Vagina (tissue), 2 donors: ENCODE data around the gene MOB3A. TPM values are rescaled to one million over a fixed set of nuclear protein-coding genes. Genes with fewer than 3 reads are reported as not detected.
"Not testable (repeated sequence)": the region's sequence is repeated elsewhere in the genome, so short reads cannot be mapped to it uniquely, and the experiment has no call there.

ENCODE experiments used
- DNase-seq, 2 donors: peaks; one replicate each; pipeline ENCODE4 v3.0.0-alpha.2; 2017; ENCODE audit errors: extremely low spot score in 2 of 2
- H3K27ac ChIP-seq: fragments of 200-600 bp; sonication (generic); one replicate; pipeline ENCODE4 v1.5.1; 2019
- H3K27me3 ChIP-seq: fragments of 200-600 bp; sonication (generic); one replicate; pipeline ENCODE4 v1.5.1; 2019
- H3K36me3 ChIP-seq, 2 donors: fragments of 200-600 bp; sonication (generic); one replicate each; pipeline ENCODE4 v1.5.1; 2017 to 2019
- H3K4me1 ChIP-seq: fragments of 200-600 bp; sonication (generic); one replicate; pipeline ENCODE4 v1.5.1; 2019
- H3K4me3 ChIP-seq, 2 donors: fragments of 200-600 bp; sonication (generic); 1 replicate in 1 of 2; 2 replicates in 1 of 2; pipeline ENCODE4 v1.5.1; 2016 to 2019
- H3K9me3 ChIP-seq: fragments of 200-600 bp; sonication (generic); one replicate; pipeline ENCODE4 v1.5.1; 2019
- POLR2A ChIP-seq, 2 donors: fragments of 450-650 bp; IDR thresholded peaks; one replicate each; pipeline ENCODE4 v1.6.1; 2017; ENCODE audit warnings: antibody characterized with exemption in 2 of 2, mild to moderate bottlenecking in 2 of 2, moderate library complexity in 2 of 2
- POLR2AphosphoS5 ChIP-seq, 2 donors: sonication (generic); formaldehyde crosslinking; IDR thresholded peaks; one replicate each; pipeline ENCODE4 v1.9.0; 2017; ENCODE audit warnings: antibody characterized with exemption in 2 of 2, mild to moderate bottlenecking in 2 of 2, low read depth in 1 of 2; ENCODE audit not compliant: insufficient read depth in 1 of 2
- intact Hi-C: fragments of 100-400 bp; cut with DNase I; formaldehyde crosslinking; loops from one replicate; pipeline ENCODE4 v1.15.1; 2023
- total RNA-seq: library from RNA; depleted of rRNA; stranded (reverse); fragments of >200 nt; gene quantifications from one replicate; pipeline ENCODE4 v1.2.3, GENCODE V29; 2016
- TF ChIP-seq, protein P1 (sequence below), 3 experiments: fragments of 450-650 bp in 2 of 3; fragments of 200-600 bp in 1 of 3; sonication (generic) in 1 of 3; IDR thresholded peaks; one replicate each; pipeline ENCODE4 v1.5.1; 2017 to 2019; ENCODE audit warnings: antibody characterized with exemption in 3 of 3, mild to moderate bottlenecking in 2 of 3, moderate library complexity in 2 of 3

The MOB3A gene
- total RNA-seq, 1 donor from 2014 or later: 50.6 TPM

DNA sequence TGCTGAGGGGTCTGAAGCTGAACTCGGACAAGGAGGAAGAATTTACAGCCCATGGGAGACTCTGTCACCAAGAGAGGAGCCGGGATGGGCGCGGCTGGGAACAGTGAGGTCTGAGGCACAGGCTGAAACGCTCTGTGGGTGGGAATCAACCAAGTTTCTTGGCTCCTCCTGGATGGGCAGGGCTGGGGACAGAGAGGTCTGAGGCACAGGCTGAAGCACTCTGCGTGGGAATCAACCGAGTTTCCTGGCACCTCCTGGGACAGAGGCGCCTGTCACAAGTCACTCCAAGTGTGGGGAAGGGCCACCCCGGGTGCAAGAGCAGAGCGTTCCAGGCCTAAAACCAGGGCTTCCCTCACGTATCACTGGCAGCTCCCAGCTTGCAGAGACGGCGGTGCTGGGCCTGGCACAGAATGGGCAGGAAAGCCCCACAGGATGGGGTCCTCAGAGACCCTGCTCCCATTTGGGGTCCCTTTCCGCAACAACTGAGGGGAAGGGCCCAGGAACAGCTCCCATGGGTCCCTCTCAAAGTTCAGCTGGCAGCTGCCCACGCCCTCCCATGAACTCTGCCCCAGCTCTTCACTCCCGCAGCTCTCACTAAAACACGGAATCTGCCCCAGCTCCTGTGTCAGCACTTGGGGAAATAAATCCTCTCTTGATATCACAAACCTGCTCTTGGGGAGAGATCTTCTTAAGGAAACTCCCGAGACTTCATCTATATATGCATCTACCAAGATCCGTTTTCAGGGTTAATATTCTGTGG is 36.8 kb upstream of the MOB3A start:
- Histone ChIP-seq H3K9me3 (no peaks in the 10 kb centered on the region), H3K4me1 (no peaks in the 10 kb centered on the region), H3K27ac (no peak overlapping the region), H3K27me3 (no peaks in the 10 kb centered on the region), H3K4me3 (no peak overlapping the region), H3K36me3 (peaks cover 0 to 70% of the 10 kb centered on the region in 2 donors)
- DNase-seq: no peak
- TF ChIP-seq, protein P1, sequence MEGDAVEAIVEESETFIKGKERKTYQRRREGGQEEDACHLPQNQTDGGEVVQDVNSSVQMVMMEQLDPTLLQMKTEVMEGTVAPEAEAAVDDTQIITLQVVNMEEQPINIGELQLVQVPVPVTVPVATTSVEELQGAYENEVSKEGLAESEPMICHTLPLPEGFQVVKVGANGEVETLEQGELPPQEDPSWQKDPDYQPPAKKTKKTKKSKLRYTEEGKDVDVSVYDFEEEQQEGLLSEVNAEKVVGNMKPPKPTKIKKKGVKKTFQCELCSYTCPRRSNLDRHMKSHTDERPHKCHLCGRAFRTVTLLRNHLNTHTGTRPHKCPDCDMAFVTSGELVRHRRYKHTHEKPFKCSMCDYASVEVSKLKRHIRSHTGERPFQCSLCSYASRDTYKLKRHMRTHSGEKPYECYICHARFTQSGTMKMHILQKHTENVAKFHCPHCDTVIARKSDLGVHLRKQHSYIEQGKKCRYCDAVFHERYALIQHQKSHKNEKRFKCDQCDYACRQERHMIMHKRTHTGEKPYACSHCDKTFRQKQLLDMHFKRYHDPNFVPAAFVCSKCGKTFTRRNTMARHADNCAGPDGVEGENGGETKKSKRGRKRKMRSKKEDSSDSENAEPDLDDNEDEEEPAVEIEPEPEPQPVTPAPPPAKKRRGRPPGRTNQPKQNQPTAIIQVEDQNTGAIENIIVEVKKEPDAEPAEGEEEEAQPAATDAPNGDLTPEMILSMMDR (IDR thresholded peaks at IDR 0.05): no peak
- TF ChIP-seq POLR2A (IDR thresholded peaks at IDR 0.05) (no peak), POLR2AphosphoS5 (IDR thresholded peaks at IDR 0.05; ENCODE audit: insufficient read depth in 1 of 2, low read depth in 1 of 2) (no peak)
- intact Hi-C loops: no loop called here

DNA sequence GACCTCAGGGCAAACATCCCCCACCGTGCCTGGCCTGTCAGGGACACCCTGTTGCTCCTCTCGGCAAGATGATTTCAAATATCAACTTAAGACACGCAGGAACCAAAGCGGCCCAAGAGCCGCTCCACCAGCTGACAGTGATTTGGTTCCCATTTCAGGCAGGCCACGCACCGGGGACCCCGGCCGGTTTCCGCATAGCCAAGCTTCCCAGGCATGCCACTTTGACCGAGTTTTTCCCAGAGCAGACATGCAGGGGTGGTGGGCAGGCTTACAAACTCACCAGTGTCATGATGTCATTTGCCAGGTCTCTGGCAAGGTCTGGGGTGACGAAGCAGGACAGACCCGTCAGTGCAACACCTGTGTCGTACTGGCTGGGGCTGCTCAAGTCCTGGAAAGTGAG is 36.1 kb upstream of the MOB3A start:
- intact Hi-C loops: no loop called here
- DNase-seq: no peak
- H3K9me3 ChIP-seq: no peaks in the 10 kb centered on the region
- H3K27me3 ChIP-seq: no peaks in the 10 kb centered on the region
- no peak overlapping the region for H3K4me3 ChIP-seq
- peaks cover 0 to 70% of the 10 kb centered on the region in 2 donors for H3K36me3 ChIP-seq
- TF ChIP-seq POLR2AphosphoS5 (IDR thresholded peaks at IDR 0.05; ENCODE audit: insufficient read depth in 1 of 2, low read depth in 1 of 2) (no peak), POLR2A (IDR thresholded peaks at IDR 0.05) (no peak)
- TF ChIP-seq, protein P1 (IDR thresholded peaks at IDR 0.05): no peak
- no peak overlapping the region for H3K27ac ChIP-seq
- no peaks in the 10 kb centered on the region for H3K4me1 ChIP-seq

DNA sequence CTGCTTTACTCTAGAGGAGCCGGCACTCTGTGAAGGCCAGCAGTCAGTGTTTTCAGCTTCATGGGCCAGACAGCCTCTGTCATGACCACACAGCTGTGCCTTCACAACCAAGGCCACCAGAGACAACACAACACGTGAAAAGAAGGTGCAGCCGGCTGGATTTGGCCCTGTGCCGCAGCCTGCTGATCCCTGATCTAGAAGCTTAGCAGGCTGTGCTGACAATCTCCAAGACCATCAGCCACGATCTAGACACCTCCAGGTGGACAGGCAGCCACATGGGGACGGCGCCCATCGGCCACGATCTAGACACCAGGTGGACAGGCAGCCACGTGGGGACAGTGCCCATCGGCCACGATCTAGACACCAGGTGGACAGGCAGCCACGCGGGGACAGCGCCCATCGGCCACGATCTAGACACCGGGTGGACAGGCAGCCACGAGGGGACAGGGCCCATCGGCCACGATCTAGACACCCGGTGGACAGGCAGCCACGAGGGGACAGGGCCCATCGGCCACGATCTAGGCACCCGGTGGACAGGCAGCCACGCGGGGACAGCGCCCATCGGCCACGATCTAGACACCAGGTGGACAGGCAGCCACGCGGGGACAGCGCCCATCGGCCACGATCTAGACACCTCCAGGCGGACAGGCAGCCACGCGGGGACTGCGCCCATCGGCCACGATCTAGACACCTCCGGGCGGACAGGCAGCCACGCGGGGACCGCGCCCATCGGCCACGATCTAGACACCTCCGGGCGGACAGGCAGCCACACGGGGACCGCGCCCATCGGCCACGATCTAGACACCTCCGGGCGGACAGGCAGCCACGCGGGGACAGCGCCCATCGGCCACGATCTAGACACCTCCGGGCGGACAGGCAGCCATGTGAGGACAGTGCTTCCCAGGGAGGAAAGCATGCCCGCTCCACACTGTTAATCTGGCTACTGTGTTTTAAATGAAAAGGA is 35.2 kb upstream of the MOB3A start:
- H3K4me1 ChIP-seq, H3K27me3 ChIP-seq, H3K4me3 ChIP-seq, intact Hi-C loops, H3K9me3 ChIP-seq, H3K27ac ChIP-seq, DNase-seq: not testable (repeated sequence)
- H3K36me3 ChIP-seq: peaks cover 0 to 67% of the 10 kb centered on the region in 2 donors

DNA sequence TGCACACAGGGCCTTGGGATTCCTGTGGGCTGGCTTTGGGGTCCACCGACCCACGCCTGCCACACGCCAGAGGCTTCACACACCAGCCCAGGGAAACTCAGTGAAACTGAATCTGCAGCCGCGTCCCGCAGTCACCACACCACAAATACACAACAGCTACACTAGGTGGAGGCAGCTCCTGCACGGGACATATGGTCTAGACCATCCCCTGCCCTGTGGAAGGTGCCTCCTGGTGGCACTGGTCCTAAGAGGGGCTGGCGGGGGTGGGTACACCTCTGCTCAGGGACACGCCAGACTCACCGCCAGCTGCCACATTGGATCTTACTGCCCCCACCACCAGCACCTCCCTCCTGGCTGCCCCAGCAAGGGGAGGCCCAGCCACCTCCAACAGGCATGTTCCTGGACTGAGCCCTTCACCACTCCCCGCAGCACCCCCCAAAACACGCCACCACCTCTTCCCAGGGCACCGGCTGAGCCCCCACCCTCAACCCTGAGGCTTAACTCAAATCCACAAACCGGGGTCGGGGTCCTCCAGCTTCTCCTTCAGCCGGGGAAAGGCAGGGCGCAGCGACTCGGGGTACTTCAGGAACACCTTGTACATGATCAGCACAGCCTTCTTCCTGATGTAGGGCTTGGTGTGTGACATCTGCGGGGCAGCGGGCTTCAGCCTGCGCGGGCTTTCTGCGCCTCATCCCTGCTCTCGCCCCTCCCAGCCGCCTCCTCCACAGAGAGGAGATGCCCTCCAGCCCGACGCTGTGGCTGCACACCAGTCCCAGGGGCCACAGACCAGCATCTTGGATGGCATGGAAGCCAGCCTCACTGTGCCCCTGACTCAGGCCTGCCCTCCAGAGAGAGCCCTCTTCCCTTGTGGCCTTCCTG is 34.0 kb upstream of the MOB3A start:
- intact Hi-C loops: no loop called here
- Histone ChIP-seq H3K4me1 (no peaks in the 10 kb centered on the region), H3K36me3 (peaks cover 0 to 66% of the 10 kb centered on the region in 2 donors), H3K4me3 (no peak overlapping the region), H3K9me3 (no peaks in the 10 kb centered on the region), H3K27ac (no peak overlapping the region), H3K27me3 (no peaks in the 10 kb centered on the region)
- TF ChIP-seq POLR2A (IDR thresholded peaks at IDR 0.05): no peak
- TF ChIP-seq, protein P1 (IDR thresholded peaks at IDR 0.05): no peak
- TF ChIP-seq POLR2AphosphoS5 (IDR thresholded peaks at IDR 0.05; ENCODE audit: insufficient read depth in 1 of 2, low read depth in 1 of 2): no peak
- DNase-seq: no peak

DNA sequence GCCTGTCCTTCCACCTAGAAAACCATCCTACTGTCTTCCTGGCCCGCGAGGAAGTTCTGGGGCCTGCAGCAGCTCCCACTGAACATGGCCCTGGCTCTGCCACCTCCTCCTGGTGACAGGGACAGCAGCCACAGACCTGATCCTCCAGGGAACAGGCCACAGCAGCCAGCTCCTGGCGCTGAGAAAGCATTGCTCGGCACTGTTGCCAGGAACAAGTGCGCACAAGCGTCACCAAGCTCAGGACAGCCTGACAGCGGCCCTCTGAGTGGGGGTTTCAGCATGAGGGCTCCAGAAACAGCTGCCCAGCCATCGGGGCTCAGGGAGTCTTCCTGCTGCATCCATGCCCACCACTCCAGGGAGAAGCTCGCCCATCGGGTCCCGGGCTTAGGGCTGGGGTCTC is 33.4 kb upstream of the MOB3A start:
- intact Hi-C loops: no loop called here
- TF ChIP-seq POLR2AphosphoS5 (IDR thresholded peaks at IDR 0.05; ENCODE audit: insufficient read depth in 1 of 2, low read depth in 1 of 2): no peak
- no peak for TF ChIP-seq POLR2A (IDR thresholded peaks at IDR 0.05)
- TF ChIP-seq, protein P1 (IDR thresholded peaks at IDR 0.05): no peak
- H3K36me3 ChIP-seq: peaks cover 0 to 66% of the 10 kb centered on the region in 2 donors

More for the DNA sequence above, 33.4 kb upstream of the MOB3A start:
- Histone ChIP-seq H3K9me3 (no peaks in the 10 kb centered on the region), H3K27ac (no peak overlapping the region), H3K27me3 (no peaks in the 10 kb centered on the region), H3K4me1 (no peaks in the 10 kb centered on the region), H3K4me3 (no peak overlapping the region)
- no peak for DNase-seq
